ENCODE measurements around the gene MTF1.

MTF1 gene

DNA sequence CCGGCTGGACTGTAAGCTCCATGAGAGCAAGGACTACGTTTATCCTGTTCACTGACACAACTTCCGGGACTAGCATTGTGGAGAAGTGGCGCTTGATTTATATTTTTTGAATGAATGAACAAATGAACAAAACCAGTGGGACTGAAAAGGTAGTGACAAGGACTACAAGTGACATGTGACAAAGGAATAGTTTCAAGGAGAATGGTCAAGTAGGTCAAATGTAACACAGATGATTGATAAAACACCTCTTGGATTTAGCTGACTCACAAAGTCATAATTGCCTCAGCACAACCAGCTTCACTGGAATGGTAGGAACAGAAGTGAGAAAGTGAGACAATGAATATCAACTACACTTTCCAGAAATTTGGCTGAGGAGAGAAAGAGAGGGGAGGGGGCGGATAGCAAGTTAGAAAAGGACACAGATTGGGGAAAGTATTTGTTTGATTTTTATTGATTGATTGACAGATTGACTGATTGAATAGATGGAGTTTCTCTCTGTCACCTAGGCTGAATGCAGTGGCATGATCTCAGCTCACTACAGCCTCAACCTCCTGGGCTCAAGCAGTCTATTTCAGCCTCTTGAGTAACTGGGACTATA is 14.2 kb downstream of the MTF1 start:
- H3K4me3 ChIP-seq (replicated peaks; ENCODE audit: insufficient read depth, low read length) = no peak overlapping the region
- H3K27ac ChIP-seq (replicated peaks) = peak overlapping the region; percentile 86
- TF ChIP-seq, protein P1, sequence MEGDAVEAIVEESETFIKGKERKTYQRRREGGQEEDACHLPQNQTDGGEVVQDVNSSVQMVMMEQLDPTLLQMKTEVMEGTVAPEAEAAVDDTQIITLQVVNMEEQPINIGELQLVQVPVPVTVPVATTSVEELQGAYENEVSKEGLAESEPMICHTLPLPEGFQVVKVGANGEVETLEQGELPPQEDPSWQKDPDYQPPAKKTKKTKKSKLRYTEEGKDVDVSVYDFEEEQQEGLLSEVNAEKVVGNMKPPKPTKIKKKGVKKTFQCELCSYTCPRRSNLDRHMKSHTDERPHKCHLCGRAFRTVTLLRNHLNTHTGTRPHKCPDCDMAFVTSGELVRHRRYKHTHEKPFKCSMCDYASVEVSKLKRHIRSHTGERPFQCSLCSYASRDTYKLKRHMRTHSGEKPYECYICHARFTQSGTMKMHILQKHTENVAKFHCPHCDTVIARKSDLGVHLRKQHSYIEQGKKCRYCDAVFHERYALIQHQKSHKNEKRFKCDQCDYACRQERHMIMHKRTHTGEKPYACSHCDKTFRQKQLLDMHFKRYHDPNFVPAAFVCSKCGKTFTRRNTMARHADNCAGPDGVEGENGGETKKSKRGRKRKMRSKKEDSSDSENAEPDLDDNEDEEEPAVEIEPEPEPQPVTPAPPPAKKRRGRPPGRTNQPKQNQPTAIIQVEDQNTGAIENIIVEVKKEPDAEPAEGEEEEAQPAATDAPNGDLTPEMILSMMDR (IDR thresholded peaks at IDR 0.05; ENCODE audit: insufficient read depth, low read length) = no peak
- no peak for TF ChIP-seq SPI1 (IDR thresholded peaks at IDR 0.05; ENCODE audit: borderline replicate concordance, low read depth)
- no peak for TF ChIP-seq GABPA (IDR thresholded peaks at IDR 0.05; ENCODE audit: low read depth)
- TF ChIP-seq, protein P2, sequence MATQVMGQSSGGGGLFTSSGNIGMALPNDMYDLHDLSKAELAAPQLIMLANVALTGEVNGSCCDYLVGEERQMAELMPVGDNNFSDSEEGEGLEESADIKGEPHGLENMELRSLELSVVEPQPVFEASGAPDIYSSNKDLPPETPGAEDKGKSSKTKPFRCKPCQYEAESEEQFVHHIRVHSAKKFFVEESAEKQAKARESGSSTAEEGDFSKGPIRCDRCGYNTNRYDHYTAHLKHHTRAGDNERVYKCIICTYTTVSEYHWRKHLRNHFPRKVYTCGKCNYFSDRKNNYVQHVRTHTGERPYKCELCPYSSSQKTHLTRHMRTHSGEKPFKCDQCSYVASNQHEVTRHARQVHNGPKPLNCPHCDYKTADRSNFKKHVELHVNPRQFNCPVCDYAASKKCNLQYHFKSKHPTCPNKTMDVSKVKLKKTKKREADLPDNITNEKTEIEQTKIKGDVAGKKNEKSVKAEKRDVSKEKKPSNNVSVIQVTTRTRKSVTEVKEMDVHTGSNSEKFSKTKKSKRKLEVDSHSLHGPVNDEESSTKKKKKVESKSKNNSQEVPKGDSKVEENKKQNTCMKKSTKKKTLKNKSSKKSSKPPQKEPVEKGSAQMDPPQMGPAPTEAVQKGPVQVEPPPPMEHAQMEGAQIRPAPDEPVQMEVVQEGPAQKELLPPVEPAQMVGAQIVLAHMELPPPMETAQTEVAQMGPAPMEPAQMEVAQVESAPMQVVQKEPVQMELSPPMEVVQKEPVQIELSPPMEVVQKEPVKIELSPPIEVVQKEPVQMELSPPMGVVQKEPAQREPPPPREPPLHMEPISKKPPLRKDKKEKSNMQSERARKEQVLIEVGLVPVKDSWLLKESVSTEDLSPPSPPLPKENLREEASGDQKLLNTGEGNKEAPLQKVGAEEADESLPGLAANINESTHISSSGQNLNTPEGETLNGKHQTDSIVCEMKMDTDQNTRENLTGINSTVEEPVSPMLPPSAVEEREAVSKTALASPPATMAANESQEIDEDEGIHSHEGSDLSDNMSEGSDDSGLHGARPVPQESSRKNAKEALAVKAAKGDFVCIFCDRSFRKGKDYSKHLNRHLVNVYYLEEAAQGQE (IDR thresholded peaks at IDR 0.05; ENCODE audit: insufficient replicate concordance, low read depth) = no peak
- TF ChIP-seq POLR2AphosphoS5 (IDR thresholded peaks at IDR 0.05; ENCODE audit: low read depth) = no peak
- H3K27me3 ChIP-seq (ENCODE audit: insufficient read depth, poor library complexity, severe bottlenecking) = no peaks in the 10 kb centered on the region
- no peak for DNase-seq (ENCODE audit: low read depth in 1 of 2, low spot score in 1 of 2)

DNA sequence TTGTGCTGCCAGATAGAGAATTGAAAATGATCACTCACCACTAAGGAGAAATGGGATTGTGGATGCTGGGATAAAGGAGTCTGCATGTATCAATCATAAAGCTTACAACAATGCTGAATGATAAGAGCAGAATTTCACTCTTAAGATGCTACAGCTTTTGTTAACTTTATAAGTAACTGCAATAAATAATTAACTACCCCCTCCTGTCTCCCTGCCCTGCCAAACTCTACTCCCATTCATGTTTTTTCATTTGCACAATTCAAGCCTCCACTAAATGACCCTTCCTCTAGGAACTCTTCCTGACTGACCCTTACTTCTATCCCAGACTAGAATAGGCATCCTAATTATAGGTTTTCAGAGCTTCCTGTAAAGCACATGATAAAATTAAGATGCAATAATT is 14.9 kb downstream of the MTF1 start:
- no peak for DNase-seq (ENCODE audit: low read depth in 1 of 2, low spot score in 1 of 2)
- Histone ChIP-seq H3K27me3 (ENCODE audit: insufficient read depth, poor library complexity, severe bottlenecking) (no peaks in the 10 kb centered on the region), H3K27ac (replicated peaks) (peak overlapping the region; percentile 86), H3K4me3 (replicated peaks; ENCODE audit: insufficient read depth, low read length) (no peak overlapping the region)
- TF ChIP-seq SPI1 (IDR thresholded peaks at IDR 0.05; ENCODE audit: borderline replicate concordance, low read depth) (no peak), GABPA (IDR thresholded peaks at IDR 0.05; ENCODE audit: low read depth) (no peak), POLR2AphosphoS5 (IDR thresholded peaks at IDR 0.05; ENCODE audit: low read depth) (no peak)
- TF ChIP-seq, protein P2 (IDR thresholded peaks at IDR 0.05; ENCODE audit: insufficient replicate concordance, low read depth) = no peak
- TF ChIP-seq, protein P1 (IDR thresholded peaks at IDR 0.05; ENCODE audit: insufficient read depth, low read length) = no peak

DNA sequence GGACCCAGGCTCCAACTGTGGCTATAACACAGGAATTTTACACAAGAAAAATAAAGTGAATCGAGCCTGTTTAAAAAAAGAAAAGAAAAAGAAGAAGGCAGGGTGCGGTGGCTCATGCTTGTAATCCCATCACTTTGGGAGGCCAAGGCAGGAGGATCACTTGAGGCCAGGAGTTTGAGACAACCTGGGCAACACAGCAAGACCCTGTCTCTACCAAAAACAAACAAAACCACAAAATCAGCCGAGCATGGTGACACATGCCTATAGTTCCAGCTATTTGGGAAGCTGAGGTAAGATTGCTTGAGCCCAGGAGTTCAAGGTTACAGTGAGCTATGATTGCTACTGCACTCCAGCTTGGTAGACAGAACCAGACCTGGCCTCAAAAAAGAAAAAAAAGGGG is 17.7 kb downstream of the MTF1 start:
- Histone ChIP-seq H3K4me3 (replicated peaks; ENCODE audit: insufficient read depth, low read length) (no peak overlapping the region), H3K27ac (replicated peaks) (no peak overlapping the region), H3K27me3 (ENCODE audit: insufficient read depth, poor library complexity, severe bottlenecking) (no peaks in the 10 kb centered on the region)
- no peak for TF ChIP-seq POLR2AphosphoS5 (IDR thresholded peaks at IDR 0.05; ENCODE audit: low read depth)
- TF ChIP-seq SPI1 (IDR thresholded peaks at IDR 0.05; ENCODE audit: borderline replicate concordance, low read depth) = no peak
- TF ChIP-seq, protein P1 (IDR thresholded peaks at IDR 0.05; ENCODE audit: insufficient read depth, low read length) = no peak
- no peak for TF ChIP-seq GABPA (IDR thresholded peaks at IDR 0.05; ENCODE audit: low read depth)
- TF ChIP-seq, protein P2 (IDR thresholded peaks at IDR 0.05; ENCODE audit: insufficient replicate concordance, low read depth) = no peak
- DNase-seq (ENCODE audit: low read depth in 1 of 2, low spot score in 1 of 2) = no peak
